ENCODE data around the gene BET1L.

DNA sequence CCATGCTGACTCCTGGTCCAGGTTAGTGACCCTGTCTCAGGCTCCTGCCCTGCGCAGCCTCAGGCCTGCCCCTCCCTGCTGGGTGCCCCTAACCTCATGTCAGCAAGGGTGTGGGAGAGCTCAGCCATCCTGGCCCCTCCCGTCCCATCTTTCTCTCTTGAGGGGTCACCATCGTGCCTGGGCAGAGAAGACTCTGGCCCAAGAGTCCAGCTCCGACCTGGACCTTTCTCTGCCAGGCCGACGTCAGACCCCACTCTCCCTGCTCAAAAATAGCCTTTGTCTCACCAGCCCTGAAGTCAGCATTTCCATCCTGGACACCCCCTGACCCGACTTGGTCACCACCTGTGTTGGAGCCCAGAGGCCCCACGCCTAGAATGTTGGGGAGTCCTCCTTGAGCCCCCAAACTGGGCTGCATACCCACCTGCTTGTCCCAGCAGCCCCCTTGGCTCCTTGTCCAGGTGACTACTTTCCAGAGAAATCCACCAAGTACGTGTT, 9.4 kb downstream of the BET1L start:
- TF ChIP-seq, protein P1, sequence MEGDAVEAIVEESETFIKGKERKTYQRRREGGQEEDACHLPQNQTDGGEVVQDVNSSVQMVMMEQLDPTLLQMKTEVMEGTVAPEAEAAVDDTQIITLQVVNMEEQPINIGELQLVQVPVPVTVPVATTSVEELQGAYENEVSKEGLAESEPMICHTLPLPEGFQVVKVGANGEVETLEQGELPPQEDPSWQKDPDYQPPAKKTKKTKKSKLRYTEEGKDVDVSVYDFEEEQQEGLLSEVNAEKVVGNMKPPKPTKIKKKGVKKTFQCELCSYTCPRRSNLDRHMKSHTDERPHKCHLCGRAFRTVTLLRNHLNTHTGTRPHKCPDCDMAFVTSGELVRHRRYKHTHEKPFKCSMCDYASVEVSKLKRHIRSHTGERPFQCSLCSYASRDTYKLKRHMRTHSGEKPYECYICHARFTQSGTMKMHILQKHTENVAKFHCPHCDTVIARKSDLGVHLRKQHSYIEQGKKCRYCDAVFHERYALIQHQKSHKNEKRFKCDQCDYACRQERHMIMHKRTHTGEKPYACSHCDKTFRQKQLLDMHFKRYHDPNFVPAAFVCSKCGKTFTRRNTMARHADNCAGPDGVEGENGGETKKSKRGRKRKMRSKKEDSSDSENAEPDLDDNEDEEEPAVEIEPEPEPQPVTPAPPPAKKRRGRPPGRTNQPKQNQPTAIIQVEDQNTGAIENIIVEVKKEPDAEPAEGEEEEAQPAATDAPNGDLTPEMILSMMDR (IDR thresholded peaks at IDR 0.05; ENCODE audit: low read depth, low read length): no peak
- no peak for TF ChIP-seq POLR2A (IDR thresholded peaks at IDR 0.05; ENCODE audit: extremely low read depth, insufficient read length)

Measured in NB4 (cell line).